Memory B cell (primary cell): ENCODE measurements around the gene TINCR.

Experiments used
- ATAC-seq: fragments of 150-1000 bp; cut with Tn5 transposase; 2 replicates; pipeline ENCODE4 v1.10.0; 2021; ENCODE audit warnings: low read depth, mild to moderate bottlenecking, moderate library complexity
- DNase-seq, 2 donors: peaks; one replicate each; pipeline ENCODE4 v3.0.0; 2022; ENCODE audit warnings: low spot score in 2 of 2
- H3K27ac Mint-ChIP-seq: one replicate; pipeline ENCODE4 v1.8.0; 2022; ENCODE audit warnings: mild to moderate bottlenecking, moderate library complexity, mixed read lengths
- H3K27me3 Mint-ChIP-seq: one replicate; pipeline ENCODE4 v1.8.0; 2022; ENCODE audit warnings: mixed read lengths
- H3K36me3 Mint-ChIP-seq: one replicate; pipeline ENCODE4 v1.8.0; 2022; ENCODE audit warnings: mild to moderate bottlenecking, mixed read lengths
- H3K4me1 Mint-ChIP-seq: one replicate; pipeline ENCODE4 v1.8.0; 2022; ENCODE audit warnings: mixed read lengths
- H3K4me3 Mint-ChIP-seq: one replicate; pipeline ENCODE4 v1.8.0; 2022; ENCODE audit warnings: mild to moderate bottlenecking, moderate library complexity, mixed read lengths
- H3K9me3 Mint-ChIP-seq: one replicate; pipeline ENCODE4 v1.8.0; 2022; ENCODE audit warnings: mixed read lengths

Gene TINCR

GRCh38 chr19:5594521-5594950 lies 26.8 kb upstream of the TINCR start:
- Mint-ChIP-seq H3K4me3 (no peak overlapping the region), H3K9me3 (no peaks in the 10 kb centered on the region), H3K27me3 (no peaks in the 10 kb centered on the region), H3K27ac (no peak overlapping the region), H3K4me1 (no peaks in the 10 kb centered on the region), H3K36me3 (peaks cover 37% of the 10 kb centered on the region)
- ATAC-seq: no peak
- DNase-seq: no peak

- Mint-ChIP-seq H3K9me3 (no peaks in the 10 kb centered on the region), H3K27ac (no peak overlapping the region), H3K4me3 (no peak overlapping the region), H3K36me3 (peaks cover 36% of the 10 kb centered on the region), H3K4me1 (no peaks in the 10 kb centered on the region), H3K27me3 (no peaks in the 10 kb centered on the region)
- ATAC-seq (no peak), DNase-seq (no peak)
Observed at GRCh38 chr19:5593343-5594255, 25.8 kb upstream of the TINCR start.

GRCh38 chr19:5592531-5593342 lies 25.0 kb upstream of the TINCR start:
- ATAC-seq (no peak), DNase-seq (no peak)
- no peaks in the 10 kb centered on the region for H3K9me3 Mint-ChIP-seq
- H3K27ac Mint-ChIP-seq: no peak overlapping the region
- H3K4me1 Mint-ChIP-seq: no peaks in the 10 kb centered on the region
- no peaks in the 10 kb centered on the region for H3K27me3 Mint-ChIP-seq
- H3K4me3 Mint-ChIP-seq: no peak overlapping the region
- H3K36me3 Mint-ChIP-seq: peaks cover 43% of the 10 kb centered on the region

GRCh38 chr19:5591476-5591875 lies 23.7 kb upstream of the TINCR start:
- peaks cover 44% of the 10 kb centered on the region for H3K36me3 Mint-ChIP-seq

GRCh38 chr19:5590865-5591154 lies 23.1 kb upstream of the TINCR start:
- Mint-ChIP-seq H3K9me3 (no peaks in the 10 kb centered on the region), H3K27me3 (no peaks in the 10 kb centered on the region), H3K36me3 (peaks cover 43% of the 10 kb centered on the region), H3K4me3 (no peak overlapping the region), H3K4me1 (no peaks in the 10 kb centered on the region), H3K27ac (no peak overlapping the region)
- DNase-seq (no peak), ATAC-seq (no peak)

More at GRCh38 chr19:5591476-5591875, 23.7 kb upstream of the TINCR start:
- ATAC-seq (no peak), DNase-seq (no peak)
- Mint-ChIP-seq H3K4me3 (no peak overlapping the region), H3K27ac (no peak overlapping the region), H3K4me1 (no peaks in the 10 kb centered on the region), H3K9me3 (no peaks in the 10 kb centered on the region), H3K27me3 (no peaks in the 10 kb centered on the region)

GRCh38 chr19:5590151-5590864 lies 22.6 kb upstream of the TINCR start:
- peaks cover 41% of the 10 kb centered on the region for H3K36me3 Mint-ChIP-seq
- H3K4me3 Mint-ChIP-seq: no peak overlapping the region
- H3K27ac Mint-ChIP-seq: no peak overlapping the region

GRCh38 chr19:5588906-5589676 lies 21.3 kb upstream of the TINCR start:
- Mint-ChIP-seq H3K36me3 (peaks cover 37% of the 10 kb centered on the region), H3K27me3 (no peaks in the 10 kb centered on the region), H3K4me3 (no peak overlapping the region), H3K9me3 (no peaks in the 10 kb centered on the region), H3K27ac (no peak overlapping the region), H3K4me1 (no peaks in the 10 kb centered on the region)
- DNase-seq (no peak), ATAC-seq (no peak)

More at GRCh38 chr19:5590151-5590864, 22.6 kb upstream of the TINCR start:
- DNase-seq (no peak), ATAC-seq (no peak)
- Mint-ChIP-seq H3K4me1 (no peaks in the 10 kb centered on the region), H3K27me3 (no peaks in the 10 kb centered on the region), H3K9me3 (no peaks in the 10 kb centered on the region)

GRCh38 chr19:5588441-5588840 lies 20.7 kb upstream of the TINCR start:
- H3K9me3 Mint-ChIP-seq: no peaks in the 10 kb centered on the region
- H3K4me1 Mint-ChIP-seq: no peaks in the 10 kb centered on the region
- DNase-seq (no peak), ATAC-seq (no peak)
- no peaks in the 10 kb centered on the region for H3K27me3 Mint-ChIP-seq
- peaks cover 33% of the 10 kb centered on the region for H3K36me3 Mint-ChIP-seq
- no peak overlapping the region for H3K27ac Mint-ChIP-seq
- H3K4me3 Mint-ChIP-seq: no peak overlapping the region

- Mint-ChIP-seq H3K27me3 (no peaks in the 10 kb centered on the region), H3K27ac (no peak overlapping the region), H3K4me1 (no peaks in the 10 kb centered on the region), H3K36me3 (peaks cover 28% of the 10 kb centered on the region), H3K4me3 (no peak overlapping the region), H3K9me3 (no peaks in the 10 kb centered on the region)
- no peak for ATAC-seq
- DNase-seq: no peak
Observed at GRCh38 chr19:5587661-5588060, 19.9 kb upstream of the TINCR start.

GRCh38 chr19:5587071-5587455 lies 19.3 kb upstream of the TINCR start:
- no peak overlapping the region for H3K4me3 Mint-ChIP-seq
- no peak overlapping the region for H3K27ac Mint-ChIP-seq
- H3K9me3 Mint-ChIP-seq: no peaks in the 10 kb centered on the region
- no peak for ATAC-seq
- H3K36me3 Mint-ChIP-seq: peaks cover 26% of the 10 kb centered on the region
- no peak for DNase-seq
- no peaks in the 10 kb centered on the region for H3K4me1 Mint-ChIP-seq
- H3K27me3 Mint-ChIP-seq: no peaks in the 10 kb centered on the region

GRCh38 chr19:5586300-5587070 lies 18.7 kb upstream of the TINCR start:
- no peak overlapping the region for H3K4me3 Mint-ChIP-seq
- no peaks in the 10 kb centered on the region for H3K27me3 Mint-ChIP-seq
- ATAC-seq (no peak), DNase-seq (no peak)
- H3K4me1 Mint-ChIP-seq: no peaks in the 10 kb centered on the region
- H3K9me3 Mint-ChIP-seq: no peaks in the 10 kb centered on the region
- peaks cover 24% of the 10 kb centered on the region for H3K36me3 Mint-ChIP-seq
- H3K27ac Mint-ChIP-seq: no peak overlapping the region

- H3K27me3 Mint-ChIP-seq: no peaks in the 10 kb centered on the region
- ATAC-seq (no peak), DNase-seq (no peak)
- H3K4me1 Mint-ChIP-seq: no peaks in the 10 kb centered on the region
- no peak overlapping the region for H3K27ac Mint-ChIP-seq
- H3K4me3 Mint-ChIP-seq: no peak overlapping the region
- H3K36me3 Mint-ChIP-seq: peaks cover 23% of the 10 kb centered on the region
- no peaks in the 10 kb centered on the region for H3K9me3 Mint-ChIP-seq
Observed at GRCh38 chr19:5585461-5586299, 17.9 kb upstream of the TINCR start.
